Measurements from ENCODE around the gene PDE6H. TPM values are rescaled to one million over a fixed set of nuclear protein-coding genes. Genes with fewer than 3 reads are reported as not detected.

Gene PDE6H
- total RNA-seq, 2 donors from 2014 or later = not detected

GRCh38 chr12:14962797-14963196 is 10.0 kb upstream of the PDE6H start:
- intact Hi-C loops (cut with DNase I) = no loop called here
- no peak for DNase-seq (ENCODE audit: low spot score)

- intact Hi-C loops (cut with DNase I) = no loop called here
- no peak for DNase-seq (ENCODE audit: low spot score)
Observed at GRCh38 chr12:14963520-14963919, 9.3 kb upstream of the PDE6H start.

DNA sequence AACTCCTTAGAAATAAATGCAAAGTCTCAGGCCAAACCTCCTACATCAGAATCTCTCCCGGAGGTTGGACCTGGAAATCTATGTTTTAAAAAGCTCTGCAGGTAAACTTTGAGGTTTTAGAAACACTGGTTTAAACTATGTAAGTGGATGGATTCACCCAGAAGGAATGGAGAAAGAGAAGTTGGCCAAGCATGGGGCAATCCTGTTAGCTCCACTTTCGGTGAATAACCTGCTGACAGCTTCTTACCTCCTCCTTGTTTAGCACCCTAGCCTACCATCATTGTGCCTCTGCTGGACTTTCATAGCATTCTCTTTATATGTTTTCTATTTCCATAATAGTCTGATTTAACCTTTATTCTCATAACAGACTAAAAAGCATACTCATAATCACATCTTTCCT is 8.4 kb upstream of the PDE6H start:
- intact Hi-C loops (cut with DNase I) = no loop called here
- DNase-seq (ENCODE audit: low spot score) = no peak

GRCh38 chr12:14965221-14965620 is 7.6 kb upstream of the PDE6H start:
- no peak for DNase-seq (ENCODE audit: low spot score)
- intact Hi-C loops (cut with DNase I) = no loop called here

DNA sequence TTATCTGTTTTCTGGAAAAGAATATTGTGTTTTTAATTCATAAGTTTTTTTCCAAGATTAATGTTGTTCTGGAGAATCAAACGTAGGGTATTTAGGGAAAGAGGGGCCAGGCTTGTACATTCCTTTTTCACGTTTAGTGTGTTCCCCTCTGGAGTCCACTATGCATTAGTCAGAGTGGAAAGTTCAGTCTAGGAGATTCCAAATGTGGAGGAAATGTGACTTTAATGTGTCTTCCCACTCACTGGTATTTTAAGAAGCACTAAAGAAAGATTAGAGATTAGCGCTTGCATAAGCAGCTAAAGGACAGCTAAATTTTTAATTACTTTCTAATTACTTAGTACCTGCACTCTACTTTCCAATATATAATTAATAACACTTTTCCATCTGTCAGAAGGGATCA is 4.4 kb upstream of the PDE6H start:
- intact Hi-C loops (cut with DNase I) = no loop called here
- no peak for DNase-seq (ENCODE audit: low spot score)

GRCh38 chr12:14970473-14970872 is 2.4 kb upstream of the PDE6H start:
- intact Hi-C loops (cut with DNase I) = no loop called here
- no peak for DNase-seq (ENCODE audit: low spot score)

DNA sequence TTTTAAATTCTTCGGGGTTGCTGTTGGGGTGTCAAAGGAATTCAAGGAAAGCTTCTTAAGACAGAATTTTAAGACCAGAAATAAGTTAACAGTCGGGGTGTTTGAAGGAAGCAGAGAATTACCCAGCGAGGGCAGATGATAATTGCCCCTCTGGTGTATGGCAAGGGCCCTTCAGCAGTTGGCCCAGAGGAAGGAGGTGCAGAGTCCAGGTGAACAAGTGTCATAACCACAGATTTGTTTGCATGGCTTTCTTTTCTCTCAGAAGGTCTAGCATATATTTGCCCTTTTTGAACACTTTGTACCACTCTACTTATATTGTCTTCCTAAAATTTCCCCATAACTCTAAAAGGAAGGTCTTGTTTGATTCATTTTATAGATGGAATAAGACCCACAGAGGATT is 1.8 kb downstream of the PDE6H start:
- intact Hi-C loops (cut with DNase I) = no loop called here
- DNase-seq (ENCODE audit: low spot score) = no peak

- intact Hi-C loops (cut with DNase I) = no loop called here
- no peak for DNase-seq (ENCODE audit: low spot score)
Observed at GRCh38 chr12:14975457-14975856, 2.6 kb downstream of the PDE6H start.

GRCh38 chr12:14976658-14977057 is 3.8 kb downstream of the PDE6H start:
- intact Hi-C loops (cut with DNase I) = no loop called here
- no peak for DNase-seq (ENCODE audit: low spot score)

GRCh38 chr12:14979468-14979867 is 6.6 kb downstream of the PDE6H start:
- DNase-seq (ENCODE audit: low spot score) = no peak
- intact Hi-C loops (cut with DNase I) = no loop called here

GRCh38 chr12:14981049-14981448 is 8.2 kb downstream of the PDE6H start:
- no peak for DNase-seq (ENCODE audit: low spot score)
- intact Hi-C loops (cut with DNase I) = loop anchor here in 1 of 2 donors (10.0 kb wide), 1 partner anchor 46 kb away; the partner anchor contains the start of gene ERP27

DNA sequence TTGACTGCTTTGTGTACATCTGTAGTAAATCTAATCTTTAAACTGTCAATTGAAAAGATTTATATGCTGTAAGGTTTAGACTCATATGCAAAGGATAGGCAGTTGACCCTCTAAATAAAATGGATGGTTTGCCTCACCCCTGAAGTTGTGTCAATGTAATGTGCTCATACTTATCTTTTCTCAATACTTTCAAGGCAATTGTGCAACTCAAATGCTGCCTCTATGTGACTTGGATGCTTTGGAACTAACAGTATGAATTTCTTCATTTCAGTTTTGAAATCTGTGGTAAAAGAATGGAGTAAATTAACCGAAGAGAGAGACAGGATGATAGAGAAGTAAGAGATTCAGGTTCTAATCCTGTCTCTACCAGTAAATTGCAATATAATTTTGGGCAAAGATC is 9.7 kb downstream of the PDE6H start:
- intact Hi-C loops (cut with DNase I) = loop anchor here in 1 of 2 donors (10.0 kb wide), 1 partner anchor 48 kb away; the partner anchor contains the start of gene ERP27
- no peak for DNase-seq (ENCODE audit: low spot score)

- DNase-seq (ENCODE audit: low spot score) = no peak
- intact Hi-C loops (cut with DNase I) = loop anchor here in 1 of 2 donors (10.0 kb wide), 1 partner anchor 48 kb away; the partner anchor contains the start of gene ERP27
Observed at GRCh38 chr12:14982991-14983390, 10.1 kb downstream of the PDE6H start.

- intact Hi-C loops (cut with DNase I) = loop anchor here in 1 of 2 donors (10.0 kb wide), 1 partner anchor 49 kb away; the partner anchor contains the start of gene ERP27
- DNase-seq (ENCODE audit: low spot score) = no peak
Observed at GRCh38 chr12:14984036-14984435, 11.2 kb downstream of the PDE6H start.

DNA sequence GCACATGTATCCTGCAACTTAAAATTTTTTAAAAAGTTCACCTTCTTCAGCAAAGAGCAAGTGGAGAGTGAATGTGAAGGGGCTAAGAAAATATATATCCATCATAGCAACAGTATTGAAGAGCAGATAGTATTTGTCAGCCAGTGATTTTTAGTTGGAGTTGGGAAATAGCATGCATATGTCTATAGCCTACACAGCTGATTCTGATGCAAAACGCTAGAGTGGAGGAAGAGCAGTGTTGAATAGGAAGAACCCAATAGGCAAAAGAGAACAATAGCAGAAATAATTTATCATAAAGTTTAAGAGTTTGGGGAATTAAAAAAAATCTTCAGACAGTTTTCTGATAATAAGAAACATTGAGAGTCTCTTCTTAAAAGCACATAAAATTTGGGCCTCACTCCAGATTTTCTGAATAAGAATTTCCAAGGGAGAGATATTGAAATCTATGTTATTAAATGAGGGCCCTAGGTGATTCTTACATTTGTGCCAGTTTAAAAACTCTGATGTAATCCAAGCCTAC is 12.0 kb downstream of the PDE6H start:
- DNase-seq (ENCODE audit: low spot score) = no peak

DNA sequence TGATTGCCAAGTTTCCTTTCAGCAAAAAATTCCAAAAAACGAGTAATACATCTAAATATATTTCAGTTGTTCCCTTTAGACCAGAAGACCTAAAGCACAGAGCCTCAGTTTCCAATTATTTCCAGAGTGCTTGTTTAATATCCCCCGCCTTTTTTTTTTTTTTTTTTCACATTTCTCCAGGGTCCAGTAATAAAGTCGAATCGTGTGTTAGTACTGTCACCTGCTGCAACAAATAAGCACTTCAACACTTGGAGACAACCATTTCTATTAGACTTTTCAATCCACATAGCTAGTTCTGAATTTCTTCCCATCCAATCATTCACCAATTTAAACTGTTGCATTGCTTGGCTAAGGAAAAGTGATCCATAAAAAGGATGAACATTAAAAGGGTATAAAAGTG is 13.6 kb downstream of the PDE6H start:
- DNase-seq (ENCODE audit: low spot score) = no peak
- intact Hi-C loops (cut with DNase I) = loop anchor here in 1 of 2 donors (10.0 kb wide), 1 partner anchor 52 kb away; the partner anchor contains the start of gene ERP27

More for the DNA sequence above, 12.0 kb downstream of the PDE6H start:
- intact Hi-C loops (cut with DNase I) = loop anchor here in 1 of 2 donors (10.0 kb wide), 1 partner anchor 50 kb away; the partner anchor contains the start of gene ERP27

- no peak for DNase-seq (ENCODE audit: low spot score)
- intact Hi-C loops (cut with DNase I) = loop anchor here in 1 of 2 donors (10.0 kb wide), 1 partner anchor 53 kb away; the partner anchor contains the start of gene ERP27
Observed at GRCh38 chr12:14988035-14988434, 15.2 kb downstream of the PDE6H start.

DNA sequence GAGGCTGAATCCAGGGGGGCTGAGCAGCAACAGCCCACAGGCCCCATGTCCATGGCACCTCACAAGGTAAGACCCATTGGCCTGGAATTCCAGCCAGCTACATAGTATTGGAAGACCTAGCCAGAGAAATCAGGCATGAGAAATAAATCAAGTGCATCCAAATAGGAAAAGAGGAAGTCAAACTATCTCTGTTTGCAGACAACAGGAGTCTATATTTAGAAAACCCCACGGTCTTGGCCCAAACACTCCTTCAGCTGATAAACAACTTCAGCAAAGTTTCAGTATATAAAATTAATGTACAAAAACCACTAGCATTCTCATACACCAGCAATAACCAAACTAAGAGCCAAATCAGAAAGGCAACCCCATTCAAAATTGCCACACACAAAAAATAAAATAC is 16.9 kb downstream of the PDE6H start:
- DNase-seq (ENCODE audit: low spot score) = no peak
- intact Hi-C loops (cut with DNase I) = loop anchor here in 1 of 2 donors (5.0 to 10.0 kb wide), 3 partner anchors 55 to 285 kb away; partner anchors contain the start of gene ERP27

GRCh38 chr12:14991069-14991468 is 18.2 kb downstream of the PDE6H start:
- intact Hi-C loops (cut with DNase I) = loop anchor here in 1 of 2 donors (5.0 to 10.0 kb wide), 2 partner anchors 144 to 284 kb away; no protein-coding TSS in a partner anchor
- DNase-seq (ENCODE audit: low spot score) = no peak

DNA sequence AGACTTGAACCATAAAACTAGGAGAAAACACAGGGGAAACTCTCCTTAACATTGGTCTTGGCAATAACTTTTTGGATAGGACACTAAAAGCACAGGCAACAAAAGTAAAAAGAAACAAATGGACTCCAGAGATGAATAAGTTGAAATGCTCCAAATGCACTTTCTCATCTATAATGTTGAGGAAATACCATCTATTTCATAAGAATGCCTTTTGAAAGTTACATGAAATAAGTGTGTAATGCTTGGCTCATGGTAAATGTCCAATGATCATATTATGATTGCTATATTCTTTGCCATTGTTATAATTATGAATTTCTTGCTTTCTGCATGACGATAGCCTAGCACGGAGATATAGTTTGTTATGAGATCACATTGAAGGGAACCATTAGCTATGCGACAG is 19.8 kb downstream of the PDE6H start:
- DNase-seq (ENCODE audit: low spot score) = no peak
- intact Hi-C loops (cut with DNase I) = loop anchor here in 1 of 2 donors (5.0 to 10.0 kb wide), 2 partner anchors 145 to 282 kb away; no protein-coding TSS in a partner anchor

DNA sequence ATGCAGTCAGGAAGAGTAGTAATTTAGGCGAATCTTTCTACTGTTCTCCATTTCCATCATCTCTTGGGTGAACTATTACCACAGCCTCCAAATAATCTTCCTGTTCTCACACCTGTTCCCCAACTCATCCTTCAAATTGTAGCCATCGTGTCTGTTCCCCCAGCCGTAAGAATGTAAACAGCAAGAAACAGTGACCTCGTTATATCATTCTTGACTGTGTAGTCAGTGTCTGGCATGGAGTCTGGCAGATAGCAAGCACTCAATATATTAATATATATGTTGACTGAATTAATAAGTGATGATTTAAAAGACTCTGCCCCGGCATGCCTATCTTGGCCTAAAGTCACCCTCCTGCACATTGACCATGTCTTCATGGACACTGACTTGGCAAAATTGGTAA is 20.3 kb downstream of the PDE6H start:
- intact Hi-C loops (cut with DNase I) = loop anchor here in 1 of 2 donors (5.0 to 10.0 kb wide), 2 partner anchors 146 to 282 kb away; no protein-coding TSS in a partner anchor
- no peak for DNase-seq (ENCODE audit: low spot score)
